Stomach (tissue), 4 donors: ENCODE results near the gene KHDC3L.

Source experiments
- EP300 ChIP-seq: sonication (generic); formaldehyde crosslinking; IDR thresholded peaks from one replicate; pipeline ENCODE4 v1.6.1; 2017; ENCODE audit warnings: antibody characterized with exemption
- POLR2A ChIP-seq, 4 donors: fragments of 450-650 bp; IDR thresholded peaks; one replicate each; pipeline ENCODE4 v1.6.1; 2016; ENCODE audit warnings: antibody characterized with exemption in 4 of 4, control low read depth in 2 of 4, mild to moderate bottlenecking in 1 of 4, moderate library complexity in 1 of 4
- POLR2AphosphoS5 ChIP-seq, 3 donors: sonication (generic); formaldehyde crosslinking; IDR thresholded peaks; one replicate each; pipeline ENCODE4 v1.6.1; 2016; ENCODE audit warnings: antibody characterized with exemption in 3 of 3
- TF ChIP-seq, protein P1 (sequence below), 7 experiments: fragments of 450-650 bp in 4 of 7; fragments of 200-600 bp in 3 of 7; sonication (generic) in 3 of 7; IDR thresholded peaks; one replicate each; pipeline ENCODE4 v1.5.1; 2016 to 2019; ENCODE audit warnings: antibody characterized with exemption in 7 of 7, control low read depth in 2 of 7, mild to moderate bottlenecking in 1 of 7

DNA sequence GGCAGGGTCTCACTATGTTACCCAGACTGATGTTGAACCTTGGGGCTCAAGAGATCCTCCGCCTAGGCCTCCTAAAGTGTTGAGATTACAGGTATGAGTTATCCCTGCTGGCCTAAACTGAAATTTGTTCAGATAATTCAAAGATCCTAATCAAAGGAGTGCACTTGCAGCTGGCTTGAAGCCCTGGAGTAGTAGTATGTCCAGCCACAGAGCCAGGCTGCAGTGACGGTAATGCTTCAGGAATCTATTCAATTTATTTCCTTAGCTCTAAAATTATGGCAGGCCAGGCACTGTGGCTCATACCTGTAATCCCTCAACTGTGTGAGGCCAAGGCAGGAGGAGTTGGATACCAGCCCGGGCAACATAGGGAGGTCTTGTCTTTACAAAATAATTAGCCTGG lies 30.8 kb downstream of the KHDC3L start:
- TF ChIP-seq, protein P1, sequence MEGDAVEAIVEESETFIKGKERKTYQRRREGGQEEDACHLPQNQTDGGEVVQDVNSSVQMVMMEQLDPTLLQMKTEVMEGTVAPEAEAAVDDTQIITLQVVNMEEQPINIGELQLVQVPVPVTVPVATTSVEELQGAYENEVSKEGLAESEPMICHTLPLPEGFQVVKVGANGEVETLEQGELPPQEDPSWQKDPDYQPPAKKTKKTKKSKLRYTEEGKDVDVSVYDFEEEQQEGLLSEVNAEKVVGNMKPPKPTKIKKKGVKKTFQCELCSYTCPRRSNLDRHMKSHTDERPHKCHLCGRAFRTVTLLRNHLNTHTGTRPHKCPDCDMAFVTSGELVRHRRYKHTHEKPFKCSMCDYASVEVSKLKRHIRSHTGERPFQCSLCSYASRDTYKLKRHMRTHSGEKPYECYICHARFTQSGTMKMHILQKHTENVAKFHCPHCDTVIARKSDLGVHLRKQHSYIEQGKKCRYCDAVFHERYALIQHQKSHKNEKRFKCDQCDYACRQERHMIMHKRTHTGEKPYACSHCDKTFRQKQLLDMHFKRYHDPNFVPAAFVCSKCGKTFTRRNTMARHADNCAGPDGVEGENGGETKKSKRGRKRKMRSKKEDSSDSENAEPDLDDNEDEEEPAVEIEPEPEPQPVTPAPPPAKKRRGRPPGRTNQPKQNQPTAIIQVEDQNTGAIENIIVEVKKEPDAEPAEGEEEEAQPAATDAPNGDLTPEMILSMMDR (IDR thresholded peaks at IDR 0.05), result no peak
- no peak for TF ChIP-seq POLR2A (IDR thresholded peaks at IDR 0.05)
- no peak for TF ChIP-seq POLR2AphosphoS5 (IDR thresholded peaks at IDR 0.05)
- no peak for TF ChIP-seq EP300
